Right lobe of liver (tissue), 6 donors: ENCODE results near the gene RALGPS1. TPM values are rescaled to one million over a fixed set of nuclear protein-coding genes. Genes with fewer than 3 reads are reported as not detected.

Source experiments
- ATAC-seq, 4 donors: fragments of 200-7000 bp; cut with Tn5 transposase; one replicate each; pipeline ENCODE4 v1.9.1; 2020; ENCODE audit warnings: mild to moderate bottlenecking in 4 of 4, moderate library complexity in 4 of 4
- DNase-seq, 3 donors: peaks; one replicate each; pipeline ENCODE4 v3.0.0-alpha.2; 2020
- H3K27ac ChIP-seq, 3 donors: fragments of 200-600 bp; one replicate each; pipeline ENCODE4 v1.8.0; 2022
- H3K27me3 ChIP-seq, 2 donors: fragments of 200-600 bp; one replicate each; pipeline ENCODE4 v1.8.0; 2022
- H3K36me3 ChIP-seq, 4 donors: fragments of 200-600 bp; sonication (generic) in 1 of 4; one replicate each; pipeline versions ENCODE4 v1.5.1 to v1.8.0; 2017 to 2022; ENCODE audit warnings: control low read depth in 1 of 4
- H3K4me1 ChIP-seq, 4 donors: fragments of 200-600 bp; sonication (generic) in 1 of 4; one replicate each; pipeline versions ENCODE4 v1.5.1 to v1.8.0; 2017 to 2022; ENCODE audit warnings: control low read depth in 1 of 4
- H3K4me3 ChIP-seq, 3 donors: fragments of 200-600 bp; one replicate each; pipeline ENCODE4 v1.8.0; 2022
- H3K9me3 ChIP-seq, 4 donors: fragments of 200-600 bp; sonication (generic) in 1 of 4; one replicate each; pipeline versions ENCODE4 v1.5.1 to v1.8.0; 2017 to 2022; ENCODE audit warnings: control low read depth in 1 of 4
- POLR2A ChIP-seq: fragments of 450-650 bp; IDR thresholded peaks from one replicate; pipeline ENCODE4 v1.6.1; 2017; ENCODE audit warnings: antibody characterized with exemption, mild to moderate bottlenecking
- WGBS: methylation state at CpG from one replicate; pipeline ENCODE4 v1.1.6; 2018; ENCODE audit warnings: low coverage, low lambda C conversion rate; ENCODE audit not compliant: insufficient coverage; ENCODE audit errors: missing lambda C conversion rate; 5-methylcytosine and 5-hydroxymethylcytosine counted together
- intact Hi-C, 2 donors: fragments of 100-400 bp; cut with DNase I; formaldehyde crosslinking; loops; one replicate each; pipeline versions ENCODE4 v1.11.2 to v1.14.1; 2022
- total RNA-seq, 6 experiments: library from RNA; depleted of rRNA in 2 of 6; stranded (reverse); fragments of >200 nt in 2 of 6; fragmentation: NEBNext Ultra II Directional in 3 of 6; extraction: Animal tissue kit (Norgen Biotek cat#: 25700) in 3 of 6; gene quantifications; one replicate each; pipeline versions ENCODE4 v1.1.0 to v1.2.4, GENCODE V29; 2016 to 2023
- TF ChIP-seq, protein P1 (sequence below), 4 donors: fragments of 200-600 bp in 3 of 4; fragments of 450-650 bp in 1 of 4; IDR thresholded peaks; one replicate each; pipeline versions ENCODE4 v1.5.1 to v1.8.0; 2016 to 2022; ENCODE audit warnings: antibody characterized with exemption in 4 of 4, mild to moderate bottlenecking in 2 of 4
- donor health status: DM: no; HTN: yes; CAD: no.
- donor health status: DM: no; HTN: no; CAD: no.
- donor health status: DM: no; HTN: no; CAD: no.
- donor health status: DM: no; HTN: yes; CAD: no.
- donor health status: DM: no; HTN: yes; CAD: no.

Gene RALGPS1
- total RNA-seq, 6 experiments from 2014 or later, result 1.2 to 3.8 (median 2.4) TPM

DNA sequence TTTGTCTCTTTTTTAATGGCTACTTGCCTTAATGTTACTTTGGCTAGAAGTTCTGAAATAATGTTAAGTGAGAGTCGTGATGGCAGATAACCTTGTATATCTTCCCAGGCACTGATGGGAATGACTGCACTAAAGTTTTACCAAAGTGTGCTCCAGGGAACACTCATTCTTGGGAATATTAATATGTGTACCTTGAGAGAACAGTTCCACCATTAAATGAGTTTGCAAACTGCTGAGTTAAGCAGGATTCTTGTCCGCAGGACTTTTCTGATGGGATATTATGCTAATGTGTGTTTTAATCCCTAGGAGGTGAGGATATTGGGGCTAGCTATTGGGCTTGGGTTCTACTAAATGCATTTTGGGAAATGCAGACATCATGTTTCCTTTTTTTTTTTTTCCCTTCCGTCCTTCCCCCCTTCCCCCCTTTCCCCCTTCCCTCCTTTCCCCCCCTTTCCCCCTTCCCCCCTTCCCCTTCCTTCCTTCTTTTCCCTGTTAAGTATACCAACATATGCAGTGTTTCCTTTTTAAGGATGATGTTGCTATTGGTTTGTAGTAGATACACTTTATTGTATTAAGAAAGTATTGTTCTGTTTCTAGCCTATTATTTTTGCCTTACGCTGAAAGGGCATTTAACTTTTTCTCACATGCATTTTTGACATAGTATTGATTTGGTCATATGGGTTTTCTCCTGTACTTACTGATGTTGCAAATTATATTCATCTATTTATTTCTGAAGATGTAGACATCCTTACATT lies 38.6 kb upstream of the RALGPS1 start:
- no peaks in the 10 kb centered on the region for H3K4me1 ChIP-seq
- H3K9me3 ChIP-seq, result no peaks in the 10 kb centered on the region
- ATAC-seq (no peak), DNase-seq (no peak)
- H3K27me3 ChIP-seq, result no peaks in the 10 kb centered on the region
- H3K4me3 ChIP-seq, result no peak overlapping the region
- H3K36me3 ChIP-seq, result peaks cover 0 to 18% (median 1%) of the 10 kb centered on the region in 4 donors
- intact Hi-C loops, result no loop called here
- no peak for TF ChIP-seq POLR2A
- TF ChIP-seq, protein P1, sequence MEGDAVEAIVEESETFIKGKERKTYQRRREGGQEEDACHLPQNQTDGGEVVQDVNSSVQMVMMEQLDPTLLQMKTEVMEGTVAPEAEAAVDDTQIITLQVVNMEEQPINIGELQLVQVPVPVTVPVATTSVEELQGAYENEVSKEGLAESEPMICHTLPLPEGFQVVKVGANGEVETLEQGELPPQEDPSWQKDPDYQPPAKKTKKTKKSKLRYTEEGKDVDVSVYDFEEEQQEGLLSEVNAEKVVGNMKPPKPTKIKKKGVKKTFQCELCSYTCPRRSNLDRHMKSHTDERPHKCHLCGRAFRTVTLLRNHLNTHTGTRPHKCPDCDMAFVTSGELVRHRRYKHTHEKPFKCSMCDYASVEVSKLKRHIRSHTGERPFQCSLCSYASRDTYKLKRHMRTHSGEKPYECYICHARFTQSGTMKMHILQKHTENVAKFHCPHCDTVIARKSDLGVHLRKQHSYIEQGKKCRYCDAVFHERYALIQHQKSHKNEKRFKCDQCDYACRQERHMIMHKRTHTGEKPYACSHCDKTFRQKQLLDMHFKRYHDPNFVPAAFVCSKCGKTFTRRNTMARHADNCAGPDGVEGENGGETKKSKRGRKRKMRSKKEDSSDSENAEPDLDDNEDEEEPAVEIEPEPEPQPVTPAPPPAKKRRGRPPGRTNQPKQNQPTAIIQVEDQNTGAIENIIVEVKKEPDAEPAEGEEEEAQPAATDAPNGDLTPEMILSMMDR (IDR thresholded peaks at IDR 0.05), result no peak
- no peak overlapping the region for H3K27ac ChIP-seq
- 68% methylated on average over 4 of the region's 4 CpGs for WGBS

DNA sequence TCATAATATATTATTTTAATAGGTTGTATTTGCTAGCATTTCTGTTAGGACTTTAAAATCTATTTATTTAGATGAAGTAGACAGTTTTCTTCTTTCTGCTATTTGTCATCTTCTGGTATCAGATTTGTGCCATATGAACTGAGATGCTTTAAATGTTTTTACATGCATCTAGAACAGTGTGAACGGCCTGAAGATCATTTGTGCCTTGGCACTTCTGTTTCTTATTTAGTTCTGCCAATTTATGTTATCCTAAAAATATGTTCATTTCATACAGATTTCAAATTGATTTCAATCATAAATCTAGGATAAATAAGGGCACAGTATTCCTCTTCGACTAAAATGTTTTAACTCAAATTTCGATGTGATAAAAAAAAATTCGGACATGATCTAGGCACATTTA lies 38.1 kb upstream of the RALGPS1 start:
- Histone ChIP-seq H3K27ac (no peak overlapping the region), H3K36me3 (peaks cover 0 to 19% (median 1%) of the 10 kb centered on the region in 4 donors), H3K27me3 (no peaks in the 10 kb centered on the region), H3K4me3 (no peak overlapping the region), H3K4me1 (no peaks in the 10 kb centered on the region), H3K9me3 (no peaks in the 10 kb centered on the region)
- no peak for TF ChIP-seq POLR2A
- TF ChIP-seq, protein P1 (IDR thresholded peaks at IDR 0.05), result no peak
- DNase-seq (no peak), ATAC-seq (no peak)
- intact Hi-C loops, result no loop called here
- 73% methylated on average over 4 of the region's 4 CpGs for WGBS

DNA sequence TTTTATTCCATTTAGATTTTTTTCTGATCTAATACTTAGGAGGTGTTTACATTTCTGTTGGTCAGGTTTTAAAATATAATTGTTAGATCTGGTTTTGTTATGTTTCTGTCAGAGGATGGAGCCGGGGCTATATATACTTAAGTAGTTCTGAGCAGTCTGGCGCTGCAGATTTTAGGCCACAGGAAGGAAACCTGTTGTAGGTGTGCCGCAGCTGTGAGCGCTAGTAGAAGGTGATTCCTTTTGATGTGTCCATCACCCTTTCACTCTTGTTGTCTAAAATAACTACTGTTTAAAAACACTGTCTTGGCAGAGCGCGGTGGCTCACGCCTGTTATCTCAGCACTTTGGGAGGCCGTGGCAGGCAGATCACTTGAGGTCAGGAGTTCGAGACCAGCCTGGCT lies 37.2 kb upstream of the RALGPS1 start:
- Histone ChIP-seq H3K27ac (no peak overlapping the region), H3K9me3 (no peaks in the 10 kb centered on the region), H3K4me3 (no peak overlapping the region), H3K36me3 (peaks cover 0 to 19% (median 1%) of the 10 kb centered on the region in 4 donors), H3K27me3 (no peaks in the 10 kb centered on the region), H3K4me1 (no peaks in the 10 kb centered on the region)
- 69% methylated on average over 8 of the region's 9 CpGs for WGBS
- no peak for DNase-seq
- no peak for TF ChIP-seq POLR2A
- TF ChIP-seq, protein P1 (IDR thresholded peaks at IDR 0.05), result no peak
- ATAC-seq, result no peak
- intact Hi-C loops, result no loop called here

DNA sequence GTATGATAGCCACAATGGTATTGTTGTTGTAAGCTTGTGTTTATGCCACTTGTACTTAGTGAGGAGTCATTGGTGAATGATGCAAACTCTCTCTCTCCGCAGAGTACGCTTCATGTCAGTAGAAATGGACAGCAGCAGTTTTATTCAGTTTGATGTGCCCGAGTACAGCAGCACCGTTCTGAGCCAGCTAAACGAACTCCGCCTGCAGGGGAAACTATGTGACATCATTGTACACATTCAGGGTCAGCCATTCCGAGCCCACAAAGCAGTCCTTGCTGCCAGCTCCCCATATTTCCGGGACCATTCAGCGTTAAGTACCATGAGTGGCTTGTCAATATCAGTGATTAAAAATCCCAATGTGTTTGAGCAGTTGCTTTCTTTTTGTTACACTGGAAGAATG lies 35.3 kb upstream of the RALGPS1 start:
- no peaks in the 10 kb centered on the region for H3K27me3 ChIP-seq
- no peaks in the 10 kb centered on the region for H3K9me3 ChIP-seq
- H3K27ac ChIP-seq, result no peak overlapping the region
- intact Hi-C loops, result no loop called here
- no peaks in the 10 kb centered on the region for H3K4me1 ChIP-seq
- WGBS, result 98% methylated on average over 6 of the region's 9 CpGs
- DNase-seq (no peak), ATAC-seq (no peak)
- H3K4me3 ChIP-seq, result no peak overlapping the region
- peaks cover 0 to 19% (median 2%) of the 10 kb centered on the region in 4 donors for H3K36me3 ChIP-seq
- no peak for TF ChIP-seq POLR2A
- TF ChIP-seq, protein P1 (IDR thresholded peaks at IDR 0.05), result no peak
